ENCODE results near the gene CDAN1.

DNA sequence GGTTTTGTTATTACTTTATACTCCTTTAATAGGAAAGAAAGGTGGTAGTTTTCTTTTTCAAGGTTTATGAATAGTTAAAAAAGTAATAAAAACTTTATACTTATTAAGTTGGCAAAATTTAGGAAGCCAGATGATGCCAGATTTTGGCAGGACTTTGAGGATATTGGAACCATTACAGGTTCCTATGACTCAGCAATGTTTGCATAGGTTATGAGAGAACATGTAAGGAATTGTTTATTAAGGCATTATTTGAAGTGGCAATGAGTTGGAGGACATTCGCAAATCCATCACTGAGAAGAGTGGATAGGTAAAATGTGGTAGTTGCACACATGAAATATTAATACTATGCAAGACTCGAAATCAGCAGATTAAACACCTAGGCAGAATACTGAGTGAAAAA is 29.9 kb downstream of the CDAN1 start:
- TF ChIP-seq POLR2A (IDR thresholded peaks at IDR 0.05; ENCODE audit: low read length) (no peak), GATA1 (IDR thresholded peaks at IDR 0.05; ENCODE audit: low read depth, low read length) (no peak)
